CD4-positive, alpha-beta T cell treated with Interleukin-17A for 1 hour (primary cell): ENCODE data around the gene ZNF385C.
A peak's percentile ranks its signal among the peaks of the same experiment; 100 is the strongest.
"Not testable (repeated sequence)": the region's sequence is repeated elsewhere in the genome, so short reads cannot be mapped to it uniquely, and the experiment has no call there.

Experiments used
- DNase-seq: peaks from one replicate; pipeline ENCODE4 v3.0.0-alpha.2; 2020

ZNF385C gene

DNA sequence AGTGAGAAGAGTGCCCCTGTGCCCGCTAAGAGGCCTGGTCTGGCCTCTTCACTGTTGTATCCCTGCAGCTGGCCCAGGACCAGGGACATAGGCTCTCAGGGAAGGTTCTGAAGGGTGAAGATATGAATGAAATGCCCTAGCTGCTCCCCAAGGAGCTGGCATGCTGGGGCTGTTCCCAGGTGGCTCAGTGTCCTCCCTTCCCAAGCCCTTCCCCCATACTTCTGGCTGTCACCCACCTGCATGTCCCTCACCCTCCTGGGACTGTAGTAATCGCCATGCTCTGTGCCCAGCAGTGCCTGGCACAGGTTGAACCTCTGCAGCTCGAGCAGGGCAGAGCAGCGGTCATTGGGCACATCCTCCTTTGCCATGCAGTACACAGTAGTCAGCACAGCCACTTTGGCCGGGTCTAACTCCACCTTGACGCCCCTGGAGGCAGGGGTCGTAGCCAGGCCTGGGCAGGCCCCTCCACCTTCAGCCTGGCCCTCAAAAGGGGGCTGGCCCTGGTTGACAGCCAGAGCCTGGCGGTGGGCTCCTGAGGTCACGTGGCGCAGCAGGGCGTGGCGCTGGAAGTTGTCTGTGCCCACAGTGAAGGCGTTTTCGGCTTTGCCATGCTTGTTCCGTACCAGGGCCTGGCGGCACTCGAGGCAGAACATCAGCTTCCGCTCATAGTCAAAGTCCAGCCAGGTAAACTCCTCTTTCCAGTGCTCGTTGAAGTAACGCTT is 55.5 kb downstream of the ZNF385C start:
- no peak for DNase-seq

- DNase-seq, result no peak
Measured at GRCh38 chr17:42041619-42042018, 56.7 kb downstream of the ZNF385C start.

DNA sequence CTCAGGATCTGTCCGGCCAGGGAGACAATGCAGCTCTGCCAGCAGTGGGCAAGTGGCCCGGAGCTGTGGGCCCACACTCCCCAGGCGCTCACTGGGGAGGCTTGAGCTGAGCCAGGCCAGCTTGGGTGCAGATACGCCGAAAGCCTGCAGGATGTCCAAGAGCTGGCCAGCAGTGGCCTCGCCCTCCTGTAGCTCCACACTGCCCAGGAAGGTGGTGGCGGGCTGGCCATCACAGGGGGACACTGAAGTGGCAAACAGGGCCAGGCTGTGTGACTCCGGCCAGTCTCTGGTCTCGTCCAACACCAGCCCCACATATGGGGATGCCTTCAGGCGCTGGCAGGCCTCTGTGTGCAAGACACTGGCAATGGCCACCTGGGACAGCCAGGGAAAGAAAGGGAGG is 57.5 kb downstream of the ZNF385C start:
- no peak for DNase-seq

- no peak for DNase-seq
Measured at GRCh38 chr17:42039794-42040763, 58.2 kb downstream of the ZNF385C start.

- DNase-seq, result no peak
Measured at GRCh38 chr17:42038221-42038973, 59.9 kb downstream of the ZNF385C start.

- no peak for DNase-seq
Measured at GRCh38 chr17:42034059-42034458, 64.2 kb downstream of the ZNF385C start.

GRCh38 chr17:42031584-42031983 is 66.7 kb downstream of the ZNF385C start:
- no peak for DNase-seq

DNA sequence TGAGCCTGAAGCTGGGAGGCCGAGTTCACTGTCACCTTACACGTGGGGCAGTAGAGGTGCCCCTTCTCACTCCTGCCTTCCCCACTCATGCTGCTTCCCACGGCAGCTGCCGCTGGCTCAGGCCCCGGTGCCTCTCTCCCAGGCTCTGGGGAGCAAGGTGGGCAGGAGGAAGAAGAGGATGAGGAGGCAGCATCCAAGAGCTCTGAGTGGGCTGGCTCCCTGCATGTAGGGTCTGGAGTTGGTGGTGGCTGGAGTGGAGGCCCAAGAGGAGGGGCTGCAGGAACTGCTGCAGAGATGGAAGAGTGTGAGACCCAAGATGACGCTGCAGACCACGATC is 69.5 kb downstream of the ZNF385C start:
- no peak for DNase-seq

GRCh38 chr17:42027961-42028790 is 70.1 kb downstream of the ZNF385C start:
- DNase-seq, result no peak

- DNase-seq, result no peak
Measured at GRCh38 chr17:42027590-42027889, 70.7 kb downstream of the ZNF385C start.

DNA sequence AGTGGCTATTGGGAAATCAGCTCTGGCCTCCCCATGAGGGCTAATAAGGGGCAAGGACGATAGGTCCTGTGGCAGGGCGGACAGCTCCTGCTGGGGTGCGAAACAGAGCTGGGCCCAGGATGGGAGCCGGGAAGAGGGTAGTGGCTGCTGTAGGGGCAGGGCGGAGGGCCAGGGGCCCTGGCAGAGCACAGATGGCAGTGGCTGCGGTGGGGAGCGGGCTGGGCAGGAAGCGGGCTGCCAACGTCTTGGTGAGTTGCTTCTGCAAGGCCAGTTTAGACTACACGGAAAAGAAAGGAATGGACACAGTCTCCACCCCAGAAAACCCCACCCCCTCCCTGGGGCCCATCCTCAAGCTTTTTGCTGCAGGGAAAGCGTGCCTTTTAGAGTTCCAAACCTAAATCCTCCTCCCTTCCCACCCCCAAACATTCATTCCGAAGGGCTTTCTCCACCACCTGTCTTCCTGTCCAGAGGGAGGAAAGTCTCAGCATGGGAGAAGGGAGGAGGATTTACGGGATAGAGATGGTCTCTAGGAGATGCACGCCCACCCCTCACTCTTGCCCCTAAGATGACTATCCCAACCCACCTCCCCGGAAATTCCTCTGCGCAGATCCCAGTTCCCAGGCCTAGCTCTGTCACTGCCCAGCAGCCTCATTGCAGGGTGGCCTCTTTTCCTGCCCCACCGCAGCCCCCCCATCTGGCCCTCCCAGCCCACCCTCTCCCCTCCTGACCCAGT is 71.2 kb downstream of the ZNF385C start:
- DNase-seq, result no peak

GRCh38 chr17:42025936-42026335 is 72.3 kb downstream of the ZNF385C start:
- DNase-seq, result no peak

- DNase-seq, result no peak
Measured at GRCh38 chr17:42025191-42025579, 73.1 kb downstream of the ZNF385C start.

GRCh38 chr17:42023524-42024349 is 74.5 kb downstream of the ZNF385C start:
- DNase-seq, result no peak

DNA sequence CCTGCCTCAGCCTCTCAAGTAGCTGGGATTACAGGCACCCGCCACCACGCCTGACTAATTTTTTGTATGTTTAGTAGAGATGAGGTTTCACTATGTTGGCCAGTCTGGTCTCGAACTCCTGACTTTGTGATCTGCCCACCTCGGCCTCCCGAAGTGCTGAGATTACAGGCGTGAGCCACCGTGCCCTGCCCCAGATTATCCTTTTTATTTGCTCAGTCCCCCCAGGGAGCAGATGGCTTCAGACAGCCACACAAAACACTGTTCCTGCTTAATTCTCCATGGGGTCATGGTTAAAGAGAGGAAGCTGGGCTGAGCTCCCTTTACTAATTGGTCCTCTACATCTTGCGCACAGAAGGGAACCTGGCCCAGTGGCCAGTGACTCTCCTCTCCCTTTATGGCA is 77.4 kb downstream of the ZNF385C start:
- DNase-seq, result not testable (repeated sequence)

DNA sequence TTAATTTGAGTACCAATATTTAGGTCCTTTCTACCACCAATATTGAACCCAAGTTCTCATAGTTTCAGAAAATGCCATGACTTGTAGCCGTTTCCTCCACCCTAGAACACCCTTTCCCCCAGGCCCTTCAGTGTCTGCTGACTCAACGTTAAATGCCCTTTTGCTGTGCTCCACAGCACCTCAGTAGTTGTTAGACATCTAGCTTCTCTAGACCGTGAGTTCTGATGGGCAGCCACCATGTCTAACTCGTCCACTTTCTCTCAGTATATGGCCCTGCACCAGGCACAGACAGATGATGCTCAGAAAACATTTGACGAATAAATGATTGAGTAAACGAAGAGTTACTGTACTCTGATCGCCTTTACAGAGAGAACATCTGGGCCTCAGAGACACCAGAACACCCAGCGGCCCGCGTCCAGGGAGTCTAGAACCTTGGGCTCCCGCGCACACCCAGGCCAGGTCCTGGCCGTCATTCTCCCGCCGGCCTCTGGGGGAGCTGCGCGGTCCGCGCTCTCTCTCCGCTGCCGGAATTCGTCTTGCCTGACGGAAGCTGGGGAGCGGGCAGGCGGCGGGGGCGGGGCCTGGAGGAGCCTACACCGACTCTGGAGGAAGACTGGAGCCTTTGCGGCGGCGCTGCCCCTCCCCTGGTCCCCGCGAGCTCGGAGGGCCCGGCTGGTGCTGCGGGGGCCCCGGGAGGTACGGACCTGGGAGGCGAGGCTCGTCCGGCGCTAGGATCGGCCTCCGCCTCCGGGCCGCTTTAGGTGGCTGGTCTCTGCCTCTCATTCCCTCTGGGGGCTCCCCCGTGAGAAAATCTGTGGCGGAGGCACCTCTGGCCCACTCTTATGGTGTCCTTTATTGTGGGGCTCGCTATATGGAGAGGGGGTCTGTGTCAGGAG is 78.5 kb downstream of the ZNF385C start, which contains the start of gene NKIRAS2:
Gene NKIRAS2 (plus strand): TSS at position 582 of the 896 bp plus-strand sequence. CDS start 1,488 bp downstream, outside the sequence.
- peak; percentile 95 for DNase-seq

DNA sequence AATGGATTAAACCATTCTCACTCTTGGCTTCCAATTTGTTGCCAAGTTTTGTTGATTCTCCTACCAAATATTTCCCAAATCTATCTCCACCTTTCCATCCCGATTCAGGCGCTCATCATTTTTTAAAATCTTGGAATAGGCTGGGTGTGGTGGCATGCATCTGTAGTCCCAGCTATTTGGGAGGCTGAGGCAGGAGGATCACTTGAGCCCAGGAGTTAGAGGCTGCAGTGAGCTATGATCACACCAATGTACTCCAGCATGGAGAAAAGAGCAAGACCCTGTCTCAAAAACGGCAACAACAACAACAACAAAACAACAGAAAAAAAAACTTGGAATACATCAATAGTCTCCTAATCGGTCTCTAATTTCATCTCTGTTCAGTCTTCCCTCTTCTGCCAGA is 79.3 kb downstream of the ZNF385C start:
- no peak for DNase-seq

- no peak for DNase-seq
Measured at GRCh38 chr17:42018339-42018738, 79.9 kb downstream of the ZNF385C start.

- DNase-seq, result no peak
Measured at GRCh38 chr17:42017866-42018200, 80.4 kb downstream of the ZNF385C start.
